DND-41 (cell line): ENCODE measurements around the gene ADSS1.

ENCODE experiments used
- CTCF ChIP-seq: IDR thresholded peaks from 2 replicates; pipeline ENCODE4 v1.5.1; 2012; ENCODE audit warnings: borderline replicate concordance, low read length, moderate library complexity, mild to moderate bottlenecking; ENCODE audit not compliant: poor library complexity, severe bottlenecking; ENCODE audit errors: extremely low read depth
- EZH2 ChIP-seq: IDR thresholded peaks from 3 replicates; pipeline ENCODE4 v1.6.1; 2012; ENCODE audit warnings: borderline replicate concordance, low read depth, mild to moderate bottlenecking, moderate library complexity, low read length, inconsistent platforms; ENCODE audit not compliant: severe bottlenecking

DNA sequence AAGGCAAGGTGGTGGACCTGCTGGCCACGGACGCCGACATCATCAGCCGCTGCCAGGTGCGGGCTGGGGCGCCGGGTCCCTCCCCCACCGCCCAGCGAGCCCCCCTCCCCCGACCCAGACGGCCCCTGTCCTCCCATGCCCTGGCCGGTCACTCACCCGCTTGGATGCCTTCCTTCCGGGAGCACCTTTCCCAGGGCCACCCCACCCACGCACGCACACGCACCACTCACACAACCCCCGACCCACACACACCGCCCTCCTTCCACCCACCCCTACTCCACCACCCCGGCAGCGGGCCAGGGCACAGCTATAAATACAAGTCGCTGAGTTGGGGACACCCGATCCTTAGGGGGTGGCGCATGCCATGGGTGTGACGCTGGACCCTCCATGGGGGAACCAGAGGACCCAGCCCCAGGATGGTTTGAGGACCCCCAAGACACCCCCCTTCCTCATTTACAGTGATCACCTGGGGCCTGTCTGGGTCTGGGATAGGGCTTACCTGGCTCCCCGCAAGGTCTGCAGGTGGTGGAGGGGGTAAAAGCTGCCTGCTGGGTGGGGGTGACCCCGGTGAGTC, 465 bp downstream of the ADSS1 start:
- TF ChIP-seq CTCF, result no peak
- no peak for TF ChIP-seq EZH2
